ENCODE data around the gene KDR. TPM values are rescaled to one million over a fixed set of nuclear protein-coding genes. Genes with fewer than 3 reads are reported as not detected.

KDR gene
- total RNA-seq, 1 donor from 2014 or later: 2.0 TPM

GRCh38 chr4:55083735-55084134 lies 41.7 kb downstream of the KDR start:
- Mint-ChIP-seq H3K4me3 (ENCODE audit: unreplicated experiment) (no peak overlapping the region), H3K36me3 (ENCODE audit: unreplicated experiment) (no peaks in the 10 kb centered on the region), H3K4me1 (ENCODE audit: low read depth, unreplicated experiment) (peaks cover 14% of the 10 kb centered on the region), H3K9me3 (ENCODE audit: unreplicated experiment) (peaks cover 2% of the 10 kb centered on the region), H3K27ac (ENCODE audit: unreplicated experiment) (no peak overlapping the region), H3K27me3 (ENCODE audit: unreplicated experiment) (peaks cover 3% of the 10 kb centered on the region)
- DNase-seq: no peak
- no peak for TF ChIP-seq CTCF (IDR thresholded peaks at IDR 0.05; ENCODE audit: partially characterized antibody, unreplicated experiment)

GRCh38 chr4:55082756-55083155 lies 42.6 kb downstream of the KDR start:
- Mint-ChIP-seq H3K4me3 (ENCODE audit: unreplicated experiment) (no peak overlapping the region), H3K9me3 (ENCODE audit: unreplicated experiment) (peaks cover 2% of the 10 kb centered on the region), H3K27me3 (ENCODE audit: unreplicated experiment) (peaks cover 3% of the 10 kb centered on the region), H3K4me1 (ENCODE audit: low read depth, unreplicated experiment) (peaks cover 14% of the 10 kb centered on the region), H3K36me3 (ENCODE audit: unreplicated experiment) (no peaks in the 10 kb centered on the region), H3K27ac (ENCODE audit: unreplicated experiment) (no peak overlapping the region)
- no peak for DNase-seq
- no peak for TF ChIP-seq CTCF (IDR thresholded peaks at IDR 0.05; ENCODE audit: partially characterized antibody, unreplicated experiment)

- DNase-seq: no peak
- Mint-ChIP-seq H3K4me1 (ENCODE audit: low read depth, unreplicated experiment) (peaks cover 10% of the 10 kb centered on the region), H3K9me3 (ENCODE audit: unreplicated experiment) (peaks cover 2% of the 10 kb centered on the region), H3K27ac (ENCODE audit: unreplicated experiment) (no peak overlapping the region), H3K27me3 (ENCODE audit: unreplicated experiment) (peaks cover 3% of the 10 kb centered on the region), H3K36me3 (ENCODE audit: unreplicated experiment) (no peaks in the 10 kb centered on the region), H3K4me3 (ENCODE audit: unreplicated experiment) (no peak overlapping the region)
- TF ChIP-seq CTCF (IDR thresholded peaks at IDR 0.05; ENCODE audit: partially characterized antibody, unreplicated experiment): no peak
Observed at GRCh38 chr4:55080174-55080865, 45.1 kb downstream of the KDR start.

GRCh38 chr4:55079451-55080173 lies 45.8 kb downstream of the KDR start:
- Mint-ChIP-seq H3K36me3 (ENCODE audit: unreplicated experiment) (no peaks in the 10 kb centered on the region), H3K9me3 (ENCODE audit: unreplicated experiment) (peaks cover 2% of the 10 kb centered on the region), H3K4me3 (ENCODE audit: unreplicated experiment) (no peak overlapping the region), H3K27me3 (ENCODE audit: unreplicated experiment) (peaks cover 3% of the 10 kb centered on the region), H3K4me1 (ENCODE audit: low read depth, unreplicated experiment) (peaks cover 7% of the 10 kb centered on the region), H3K27ac (ENCODE audit: unreplicated experiment) (no peak overlapping the region)
- no peak for DNase-seq
- TF ChIP-seq CTCF (IDR thresholded peaks at IDR 0.05; ENCODE audit: partially characterized antibody, unreplicated experiment): no peak

- no peak for DNase-seq
- Mint-ChIP-seq H3K4me3 (ENCODE audit: unreplicated experiment) (no peak overlapping the region), H3K27ac (ENCODE audit: unreplicated experiment) (no peak overlapping the region), H3K9me3 (ENCODE audit: unreplicated experiment) (peaks cover 2% of the 10 kb centered on the region), H3K36me3 (ENCODE audit: unreplicated experiment) (no peaks in the 10 kb centered on the region), H3K4me1 (ENCODE audit: low read depth, unreplicated experiment) (peaks cover 7% of the 10 kb centered on the region), H3K27me3 (ENCODE audit: unreplicated experiment) (peaks cover 3% of the 10 kb centered on the region)
- TF ChIP-seq CTCF (IDR thresholded peaks at IDR 0.05; ENCODE audit: partially characterized antibody, unreplicated experiment): no peak
Observed at GRCh38 chr4:55078987-55079386, 46.4 kb downstream of the KDR start.

Data from glutamatergic neuron (in vitro differentiated cells).